H9 (cell line): ENCODE measurements around the gene FAM193A. TPM values are rescaled to one million over a fixed set of nuclear protein-coding genes. Genes with fewer than 3 reads are reported as not detected.

Source experiments
- DNase-seq: peaks from one replicate; pipeline ENCODE4 v3.0.0-alpha.2; 2017
- H2AFZ ChIP-seq: one replicate; pipeline ENCODE4 v1.6.1; 2013; ENCODE audit warnings: mild to moderate bottlenecking, low read length, control low read depth, moderate library complexity
- H2AK5ac ChIP-seq: 2 replicates; pipeline ENCODE4 v1.6.1; 2013; ENCODE audit warnings: low read length, control low read depth, mixed read lengths; ENCODE audit not compliant: insufficient read length
- H2BK120ac ChIP-seq: one replicate; pipeline ENCODE4 v1.6.1; 2013; ENCODE audit warnings: low read depth, mild to moderate bottlenecking, low read length, control low read depth, inconsistent platforms; ENCODE audit not compliant: poor library complexity, severe bottlenecking
- H2BK12ac ChIP-seq: 2 replicates; pipeline ENCODE4 v1.6.1; 2013; ENCODE audit warnings: low read length, control low read depth, mixed read lengths, low read depth; ENCODE audit not compliant: insufficient read length
- H2BK15ac ChIP-seq: 2 replicates; pipeline ENCODE4 v1.6.1; 2013; ENCODE audit warnings: low read depth, low read length, control low read depth
- H2BK20ac ChIP-seq: one replicate; pipeline ENCODE4 v1.6.1; 2013; ENCODE audit warnings: low read depth, mild to moderate bottlenecking, low read length, control low read depth, inconsistent platforms; ENCODE audit not compliant: poor library complexity, severe bottlenecking
- H2BK5ac ChIP-seq: 2 replicates; pipeline ENCODE4 v1.6.1; 2013; ENCODE audit warnings: low read length, control low read depth, mixed read lengths; ENCODE audit not compliant: insufficient read length
- H3K14ac ChIP-seq: 2 replicates; pipeline ENCODE4 v1.6.1; 2013; ENCODE audit warnings: low read length, control low read depth; ENCODE audit not compliant: insufficient read depth
- H3K18ac ChIP-seq: 2 replicates; pipeline ENCODE4 v1.6.1; 2013; ENCODE audit warnings: low read depth, mild to moderate bottlenecking, mixed read lengths, low read length, control low read depth; ENCODE audit not compliant: insufficient read length
- H3K23ac ChIP-seq: 2 replicates; pipeline ENCODE4 v1.6.1; 2013; ENCODE audit warnings: low read length, control low read depth, mixed read lengths, low read depth; ENCODE audit not compliant: insufficient read length
- H3K23me2 ChIP-seq: 2 replicates; pipeline ENCODE4 v1.6.1; 2013; ENCODE audit warnings: low read depth, mild to moderate bottlenecking, mixed read lengths, low read length, control low read depth; ENCODE audit not compliant: insufficient read length, poor library complexity, severe bottlenecking
- H3K27ac ChIP-seq: 2 replicates; pipeline ENCODE4 v1.5.1; 2013; ENCODE audit warnings: low read length, control low read depth, mixed read lengths, low read depth; ENCODE audit not compliant: insufficient read length
- H3K27me3 ChIP-seq: 2 replicates; pipeline ENCODE4 v1.6.1; 2013; ENCODE audit warnings: low read length, control low read depth, inconsistent platforms; ENCODE audit not compliant: insufficient read depth
- H3K4ac ChIP-seq: 2 replicates; pipeline ENCODE4 v1.6.1; 2013; ENCODE audit warnings: low read depth, mild to moderate bottlenecking, control low read depth, inconsistent platforms, low read length, moderate library complexity
- H3K4me1 ChIP-seq: 2 replicates; pipeline ENCODE4 v1.6.1; 2013; ENCODE audit warnings: low read length, control low read depth, inconsistent platforms; ENCODE audit not compliant: insufficient read depth
- H3K4me2 ChIP-seq: 2 replicates; pipeline ENCODE4 v1.6.1; 2013; ENCODE audit warnings: low read length, control low read depth, mixed read lengths; ENCODE audit not compliant: insufficient read length, insufficient read depth
- H3K56ac ChIP-seq: 2 replicates; pipeline ENCODE4 v1.6.1; 2013; ENCODE audit warnings: low read depth, mild to moderate bottlenecking, mixed read lengths, low read length, control low read depth; ENCODE audit not compliant: insufficient read length
- H3K79me1 ChIP-seq: 2 replicates; pipeline ENCODE4 v1.6.1; 2013; ENCODE audit warnings: low read depth, mild to moderate bottlenecking, moderate library complexity, low read length, control low read depth, inconsistent platforms; ENCODE audit not compliant: insufficient read depth, poor library complexity, severe bottlenecking
- H3K79me2 ChIP-seq: 2 replicates; pipeline ENCODE4 v1.6.1; 2013; ENCODE audit warnings: low read length, control low read depth, inconsistent platforms; ENCODE audit not compliant: insufficient read depth
- H3K9ac ChIP-seq: 2 replicates; pipeline ENCODE4 v1.6.1; 2013; ENCODE audit warnings: low read length, control low read depth, mixed read lengths; ENCODE audit not compliant: insufficient read length; ENCODE audit errors: extremely low read depth
- H3K9me3 ChIP-seq: one replicate; pipeline ENCODE4 v1.6.1; 2013; ENCODE audit warnings: low read depth, low read length, inconsistent platforms; ENCODE audit not compliant: control insufficient read depth
- H3T11ph ChIP-seq: one replicate; pipeline ENCODE4 v1.6.1; 2013; ENCODE audit warnings: mild to moderate bottlenecking, low read length, control low read depth, inconsistent platforms
- H4K20me1 ChIP-seq: one replicate; pipeline ENCODE4 v1.6.1; 2013; ENCODE audit not compliant: control insufficient read depth, insufficient read length, insufficient read depth
- H4K5ac ChIP-seq: 2 replicates; pipeline ENCODE4 v1.6.1; 2013; ENCODE audit warnings: low read depth, mild to moderate bottlenecking, mixed read lengths, low read length, control low read depth; ENCODE audit not compliant: insufficient read length
- H4K8ac ChIP-seq: replicated peaks from 2 replicates; pipeline ENCODE4 v1.6.1; 2013; ENCODE audit warnings: low read length, control low read depth, mixed read lengths, low read depth; ENCODE audit not compliant: insufficient read length
- H4K91ac ChIP-seq: 2 replicates; pipeline ENCODE4 v1.6.1; 2013; ENCODE audit warnings: low read depth, mild to moderate bottlenecking, moderate library complexity, mixed read lengths, low read length, control low read depth; ENCODE audit not compliant: insufficient read length
- H3K27ac Mint-ChIP-seq, 3 experiments: 2 replicates in 2 of 3; 3 replicates in 1 of 3; pipeline ENCODE4 v1.8.0; 2020 to 2021; ENCODE audit warnings: mixed read lengths in 3 of 3, mild to moderate bottlenecking in 1 of 3, moderate library complexity in 1 of 3
- H3K27me3 Mint-ChIP-seq: 2 replicates; pipeline ENCODE4 v1.8.0; 2021; ENCODE audit warnings: low read depth, mild to moderate bottlenecking, moderate library complexity, mixed read lengths
- H3K36me3 Mint-ChIP-seq, 3 experiments: 2 replicates in 2 of 3; 3 replicates in 1 of 3; pipeline ENCODE4 v1.8.0; 2020 to 2021; ENCODE audit warnings: low read depth in 3 of 3, mixed read lengths in 3 of 3; ENCODE audit not compliant: insufficient read depth in 1 of 3
- H3K4me1 Mint-ChIP-seq, 2 experiments: 2 replicates each; pipeline ENCODE4 v1.8.0; 2020; ENCODE audit warnings: mixed read lengths in 2 of 2
- H3K4me3 Mint-ChIP-seq, 2 experiments: 2 replicates in 1 of 2; 3 replicates in 1 of 2; pipeline ENCODE4 v1.8.0; 2020 to 2021; ENCODE audit warnings: mild to moderate bottlenecking in 2 of 2, mixed read lengths in 2 of 2, moderate library complexity in 1 of 2
- H3K9me3 Mint-ChIP-seq, 2 experiments: 2 replicates in 1 of 2; 3 replicates in 1 of 2; pipeline ENCODE4 v1.8.0; 2020; ENCODE audit warnings: mild to moderate bottlenecking in 2 of 2, mixed read lengths in 2 of 2, moderate library complexity in 1 of 2
- CTCF ChIP-seq: fragments of 200-600 bp; sonication (generic); conservative IDR thresholded peaks from 3 replicates; pipeline ENCODE4 v1.8.0; 2021; ENCODE audit warnings: antibody characterized with exemption, mild to moderate bottlenecking
- WGBS: extraction: QIAGEN DNeasy Blood & Tissue Kit; methylation state at CpG from one replicate; pipeline ENCODE4 v1.1.7; 2013; ENCODE audit warnings: missing lambda C conversion rate, low lambda C conversion rate, mixed read lengths; ENCODE audit not compliant: insufficient read length; ENCODE audit errors: extremely low coverage; 5-methylcytosine and 5-hydroxymethylcytosine counted together
- total RNA-seq: library from RNA; stranded (reverse); gene quantifications from 2 replicates; pipeline ENCODE4 v1.2.1, GENCODE V29; 2021

The FAM193A gene
- total RNA-seq, 1 experiment from 2014 or later, result 36.9 TPM

- Histone ChIP-seq H2BK15ac (no peak overlapping the region), H3K56ac (no peak overlapping the region), H3K4me1 (no peaks in the 10 kb centered on the region), H3K27ac (no peak overlapping the region), H3K79me2 (no peaks in the 10 kb centered on the region), H2BK5ac (no peak overlapping the region), H2BK120ac (no peak overlapping the region), H4K5ac (no peak overlapping the region), H2AK5ac (no peak overlapping the region), H3K27me3 (no peaks in the 10 kb centered on the region), H4K91ac (no peak overlapping the region), H2BK20ac (no peak overlapping the region), H4K20me1 (no peaks in the 10 kb centered on the region), H3K4me2 (no peak overlapping the region), H3K23me2 (no peaks in the 10 kb centered on the region), H4K8ac (no peak overlapping the region), H3K9me3 (no peaks in the 10 kb centered on the region), H3K4ac (no peak overlapping the region), H3T11ph (no peak overlapping the region), H3K18ac (no peak overlapping the region), H3K14ac (no peak overlapping the region), H2AFZ (no peak overlapping the region), H3K23ac (no peak overlapping the region), H2BK12ac (no peak overlapping the region), H3K79me1 (no peaks in the 10 kb centered on the region), H3K9ac (no peak overlapping the region)
- no CpG with 5 or more reads among the region's 8 CpGs for WGBS
- peak overlapping the region in 1 of 3 experiments; percentile 59; a peak in 1 of 7 replicates for H3K27ac Mint-ChIP-seq
- no peak for DNase-seq
- no peaks in the 10 kb centered on the region for H3K27me3 Mint-ChIP-seq
- TF ChIP-seq CTCF, result no peak
- H3K4me3 Mint-ChIP-seq, result no peak overlapping the region
- no peaks in the 10 kb centered on the region for H3K9me3 Mint-ChIP-seq
- H3K4me1 Mint-ChIP-seq, result no peaks in the 10 kb centered on the region
- peaks cover 37 to 94% (median 89%) of the 10 kb centered on the region in 3 experiments; a peak in 6 of 7 replicates for H3K36me3 Mint-ChIP-seq
Observed at GRCh38 chr4:2700031-2700430, 163.6 kb downstream of the FAM193A start.
